GM23338 (cell line): ENCODE results near the gene AGAP1. TPM values are rescaled to one million over a fixed set of nuclear protein-coding genes. Genes with fewer than 3 reads are reported as not detected.

Experiments
- ATAC-seq: fragments of 200-7000 bp; cut with Tn5 transposase; 3 replicates; pipeline ENCODE4 v1.9.1; 2020
- DNase-seq: peaks from one replicate; pipeline ENCODE4 v3.0.0-alpha.2; 2015; ENCODE audit warnings: low spot score
- H2AFZ ChIP-seq: fragments of 200-600 bp; sonication (generic); 2 replicates; pipeline ENCODE4 v1.8.0; 2016; ENCODE audit warnings: antibody characterized with exemption, mild to moderate bottlenecking, moderate library complexity
- H3F3A ChIP-seq: fragments of 200-600 bp; sonication (generic); replicated peaks from 2 replicates; pipeline ENCODE4 v1.8.0; 2017; ENCODE audit warnings: antibody characterized with exemption, mixed run types, low read depth
- H3K27ac ChIP-seq: fragments of 200-600 bp; sonication (generic); 2 replicates; pipeline ENCODE4 v1.6.1; 2016; ENCODE audit warnings: low read depth
- H3K27me3 ChIP-seq: fragments of 200-600 bp; sonication (generic); 2 replicates; pipeline ENCODE4 v1.8.0; 2016; ENCODE audit warnings: mild to moderate bottlenecking, mixed run types, moderate library complexity; ENCODE audit not compliant: insufficient read depth
- H3K36me3 ChIP-seq: fragments of 200-600 bp; sonication (generic); 2 replicates; pipeline ENCODE4 v1.8.0; 2016; ENCODE audit warnings: mild to moderate bottlenecking; ENCODE audit not compliant: insufficient read depth
- H3K4me1 ChIP-seq: fragments of 200-600 bp; sonication (generic); 2 replicates; pipeline ENCODE4 v1.8.0; 2016; ENCODE audit warnings: mild to moderate bottlenecking, moderate library complexity; ENCODE audit not compliant: insufficient read depth
- H3K4me2 ChIP-seq: fragments of 200-600 bp; sonication (generic); 2 replicates; pipeline ENCODE4 v1.7.1; 2017; ENCODE audit warnings: mixed run types
- H3K4me3 ChIP-seq: fragments of 200-600 bp; sonication (generic); 2 replicates; pipeline ENCODE4 v1.6.1; 2016; ENCODE audit warnings: mixed run types
- H3K79me2 ChIP-seq: fragments of 200-600 bp; sonication (generic); replicated peaks from 2 replicates; pipeline ENCODE4 v1.8.0; 2017; ENCODE audit warnings: mild to moderate bottlenecking; ENCODE audit not compliant: insufficient read depth
- H3K9me2 ChIP-seq: fragments of 200-600 bp; sonication (generic); 2 replicates; pipeline ENCODE4 v1.8.0; 2017; ENCODE audit not compliant: insufficient read depth
- H4K20me1 ChIP-seq: fragments of 200-600 bp; sonication (generic); replicated peaks from 2 replicates; pipeline ENCODE4 v1.8.0; 2017; ENCODE audit warnings: mild to moderate bottlenecking; ENCODE audit not compliant: insufficient read depth
- H3K27ac Mint-ChIP-seq: 2 replicates; pipeline ENCODE4 v1.8.0; 2020; ENCODE audit warnings: inconsistent platforms, mild to moderate bottlenecking, moderate library complexity, mixed read lengths
- H3K27me3 Mint-ChIP-seq: 3 replicates; pipeline ENCODE4 v1.8.0; 2022; ENCODE audit warnings: low read depth, mild to moderate bottlenecking, moderate library complexity, mixed read lengths, inconsistent platforms; ENCODE audit not compliant: insufficient read depth, poor library complexity
- H3K36me3 Mint-ChIP-seq: 3 replicates; pipeline ENCODE4 v1.8.0; 2021; ENCODE audit warnings: low read depth, mild to moderate bottlenecking, inconsistent platforms, moderate library complexity, mixed read lengths
- H3K4me1 Mint-ChIP-seq: 3 replicates; pipeline ENCODE4 v1.8.0; 2020; ENCODE audit warnings: mild to moderate bottlenecking, inconsistent platforms, mixed read lengths
- H3K4me3 Mint-ChIP-seq: 3 replicates; pipeline ENCODE4 v1.8.0; 2021; ENCODE audit warnings: moderate library complexity, mild to moderate bottlenecking, inconsistent platforms, mixed read lengths
- H3K9me3 Mint-ChIP-seq: 3 replicates; pipeline ENCODE4 v1.8.0; 2020; ENCODE audit warnings: moderate library complexity, mild to moderate bottlenecking, inconsistent platforms, mixed read lengths
- CREB1 ChIP-seq: fragments of 250-450 bp; sonication (Bioruptor Pico); IDR thresholded peaks from 2 replicates; pipeline ENCODE4 v1.5.0; 2020; ENCODE audit warnings: low read depth, mild to moderate bottlenecking, moderate library complexity
- CTCF ChIP-seq, 2 experiments: fragments of 200-600 bp in 1 of 2; sonication (generic) in 1 of 2; conservative IDR thresholded peaks; 2 replicates each; pipeline versions ENCODE4 v1.5.1 to v1.6.1; 2016 to 2017; ENCODE audit warnings: antibody characterized with exemption in 2 of 2, low read depth in 2 of 2, mild to moderate bottlenecking in 2 of 2, moderate library complexity in 1 of 2
- EZH2 ChIP-seq: fragments of 200-600 bp; sonication (generic); IDR thresholded peaks from one replicate; pipeline ENCODE4 v1.8.0; 2017; ENCODE audit warnings: antibody characterized with exemption, mild to moderate bottlenecking, low read depth; ENCODE audit not compliant: unreplicated experiment
- EZH2phosphoT487 ChIP-seq: fragments of 200-600 bp; sonication (generic); IDR thresholded peaks from one replicate; pipeline ENCODE4 v1.8.1; 2018; ENCODE audit warnings: antibody characterized with exemption; ENCODE audit not compliant: unreplicated experiment
- JUNB ChIP-seq: IDR thresholded peaks from one replicate; pipeline ENCODE4 v1.6.1; 2016; ENCODE audit warnings: antibody characterized with exemption; ENCODE audit not compliant: unreplicated experiment
- NANOG ChIP-seq: IDR thresholded peaks from 2 replicates; pipeline ENCODE4 v1.6.1; 2016; ENCODE audit warnings: antibody characterized with exemption, borderline replicate concordance
- POLR2AphosphoS5 ChIP-seq: IDR thresholded peaks from 2 replicates; pipeline ENCODE4 v1.6.1; 2016; ENCODE audit warnings: antibody characterized with exemption, low read depth
- STAT1 ChIP-seq: IDR thresholded peaks from one replicate; pipeline ENCODE4 v1.6.1; 2016; ENCODE audit warnings: antibody characterized with exemption; ENCODE audit not compliant: unreplicated experiment
- ZNF114 ChIP-seq: fragments of 250-450 bp; sonication (Bioruptor Pico); IDR thresholded peaks from 2 replicates; pipeline ENCODE4 v1.5.0; 2020; ENCODE audit warnings: mild to moderate bottlenecking, moderate library complexity
- ZNF331 ChIP-seq: fragments of 250-450 bp; sonication (Bioruptor Pico); IDR thresholded peaks from 2 replicates; pipeline ENCODE4 v1.5.0; 2020; ENCODE audit warnings: low read depth, mild to moderate bottlenecking, moderate library complexity
- ZNF462 ChIP-seq: fragments of 250-450 bp; sonication (Bioruptor Pico); IDR thresholded peaks from 2 replicates; pipeline ENCODE4 v1.5.0; 2020; ENCODE audit warnings: mild to moderate bottlenecking, moderate library complexity
- polyA plus RNA-seq: library from polyadenylated mRNA; unstranded; fragments of >200 nt; fragmentation: Nextera tagmentation; extraction: Ambion mirVana; gene quantifications from 2 replicates; pipeline ENCODE4 v1.2.1, GENCODE V29; 2016
- total RNA-seq: library from RNA; depleted of rRNA; stranded (reverse); fragments of >200 nt; shearing (Covaris generic); gene quantifications from 2 replicates; pipeline ENCODE4 v1.2.3, GENCODE V29; 2014
- TF ChIP-seq, protein P1 (sequence below): IDR thresholded peaks from one replicate; pipeline ENCODE4 v1.6.1; 2018; ENCODE audit warnings: antibody characterized with exemption; ENCODE audit not compliant: unreplicated experiment
- TF ChIP-seq, protein P2 (sequence below): IDR thresholded peaks from 2 replicates; pipeline ENCODE4 v1.6.1; 2016; ENCODE audit warnings: antibody characterized with exemption

AGAP1 gene
- total and polyA plus RNA-seq, 2 experiments from 2014 or later: 13.3 to 27.9 TPM

GRCh38 chr2:235592836-235593235 is 99.0 kb downstream of the AGAP1 start:
- Histone ChIP-seq H3K27ac (no peak overlapping the region), H4K20me1 (peaks cover 8% of the 10 kb centered on the region), H3K27me3 (no peaks in the 10 kb centered on the region), H3K36me3 (no peaks in the 10 kb centered on the region), H3F3A (no peaks in the 10 kb centered on the region), H3K9me2 (no peaks in the 10 kb centered on the region), H2AFZ (no peak overlapping the region), H3K4me3 (no peak overlapping the region), H3K4me1 (no peaks in the 10 kb centered on the region), H3K79me2 (peaks cover 54% of the 10 kb centered on the region), H3K4me2 (no peak overlapping the region)
- no peak for DNase-seq
- Mint-ChIP-seq H3K9me3 (no peaks in the 10 kb centered on the region; the same call in 2 of the 3 replicates), H3K27ac (no peak overlapping the region), H3K36me3 (no peaks in the 10 kb centered on the region), H3K27me3 (peaks cover 6% of the 10 kb centered on the region), H3K4me3 (no peak overlapping the region), H3K4me1 (peaks cover 27% of the 10 kb centered on the region)
- TF ChIP-seq STAT1: no peak
- TF ChIP-seq, protein P1, sequence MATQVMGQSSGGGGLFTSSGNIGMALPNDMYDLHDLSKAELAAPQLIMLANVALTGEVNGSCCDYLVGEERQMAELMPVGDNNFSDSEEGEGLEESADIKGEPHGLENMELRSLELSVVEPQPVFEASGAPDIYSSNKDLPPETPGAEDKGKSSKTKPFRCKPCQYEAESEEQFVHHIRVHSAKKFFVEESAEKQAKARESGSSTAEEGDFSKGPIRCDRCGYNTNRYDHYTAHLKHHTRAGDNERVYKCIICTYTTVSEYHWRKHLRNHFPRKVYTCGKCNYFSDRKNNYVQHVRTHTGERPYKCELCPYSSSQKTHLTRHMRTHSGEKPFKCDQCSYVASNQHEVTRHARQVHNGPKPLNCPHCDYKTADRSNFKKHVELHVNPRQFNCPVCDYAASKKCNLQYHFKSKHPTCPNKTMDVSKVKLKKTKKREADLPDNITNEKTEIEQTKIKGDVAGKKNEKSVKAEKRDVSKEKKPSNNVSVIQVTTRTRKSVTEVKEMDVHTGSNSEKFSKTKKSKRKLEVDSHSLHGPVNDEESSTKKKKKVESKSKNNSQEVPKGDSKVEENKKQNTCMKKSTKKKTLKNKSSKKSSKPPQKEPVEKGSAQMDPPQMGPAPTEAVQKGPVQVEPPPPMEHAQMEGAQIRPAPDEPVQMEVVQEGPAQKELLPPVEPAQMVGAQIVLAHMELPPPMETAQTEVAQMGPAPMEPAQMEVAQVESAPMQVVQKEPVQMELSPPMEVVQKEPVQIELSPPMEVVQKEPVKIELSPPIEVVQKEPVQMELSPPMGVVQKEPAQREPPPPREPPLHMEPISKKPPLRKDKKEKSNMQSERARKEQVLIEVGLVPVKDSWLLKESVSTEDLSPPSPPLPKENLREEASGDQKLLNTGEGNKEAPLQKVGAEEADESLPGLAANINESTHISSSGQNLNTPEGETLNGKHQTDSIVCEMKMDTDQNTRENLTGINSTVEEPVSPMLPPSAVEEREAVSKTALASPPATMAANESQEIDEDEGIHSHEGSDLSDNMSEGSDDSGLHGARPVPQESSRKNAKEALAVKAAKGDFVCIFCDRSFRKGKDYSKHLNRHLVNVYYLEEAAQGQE: no peak
- no peak for TF ChIP-seq EZH2phosphoT487
- TF ChIP-seq NANOG: no peak
- TF ChIP-seq ZNF331 (CRISPR knock-in tag): no peak
- no peak for TF ChIP-seq JUNB
- TF ChIP-seq CTCF (conservative IDR thresholded peaks at IDR 0.05; ENCODE audit: low read depth in 2 of 2): no peak
- no peak for TF ChIP-seq POLR2AphosphoS5
- TF ChIP-seq, protein P2, sequence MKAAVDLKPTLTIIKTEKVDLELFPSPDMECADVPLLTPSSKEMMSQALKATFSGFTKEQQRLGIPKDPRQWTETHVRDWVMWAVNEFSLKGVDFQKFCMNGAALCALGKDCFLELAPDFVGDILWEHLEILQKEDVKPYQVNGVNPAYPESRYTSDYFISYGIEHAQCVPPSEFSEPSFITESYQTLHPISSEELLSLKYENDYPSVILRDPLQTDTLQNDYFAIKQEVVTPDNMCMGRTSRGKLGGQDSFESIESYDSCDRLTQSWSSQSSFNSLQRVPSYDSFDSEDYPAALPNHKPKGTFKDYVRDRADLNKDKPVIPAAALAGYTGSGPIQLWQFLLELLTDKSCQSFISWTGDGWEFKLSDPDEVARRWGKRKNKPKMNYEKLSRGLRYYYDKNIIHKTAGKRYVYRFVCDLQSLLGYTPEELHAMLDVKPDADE: no peak
- no peak for TF ChIP-seq CREB1
- TF ChIP-seq ZNF462: no peak
- no peak for TF ChIP-seq EZH2
- no peak for TF ChIP-seq ZNF114 (CRISPR knock-in tag)
- no peak for ATAC-seq
